ENCODE results near the gene PPP1R3D. TPM values are rescaled to one million over a fixed set of nuclear protein-coding genes. Genes with fewer than 3 reads are reported as not detected.

The PPP1R3D gene
- total and polyA plus RNA-seq, 2 of the 13 experiments (the other 11 are each of a cell fraction or from before 2014, with no cell fraction given), result 1.2 to 3.7 TPM

- no peak for TF ChIP-seq GMEB1 (CRISPR knock-in tag; IDR thresholded peaks at IDR 0.05; ENCODE audit: borderline replicate concordance)
- no peak for TF ChIP-seq BCL6 (CRISPR knock-in tag; IDR thresholded peaks at IDR 0.05)
- peak; percentile 56 for TF ChIP-seq ZFX (CRISPR knock-in tag; IDR thresholded peaks at IDR 0.05; ENCODE audit: low read depth)
- TF ChIP-seq EED (CRISPR knock-in tag; IDR thresholded peaks at IDR 0.05), result no peak
- no peak for TF ChIP-seq ZNF782 (CRISPR knock-in tag; IDR thresholded peaks at IDR 0.05; ENCODE audit: borderline replicate concordance)
- no peak for TF ChIP-seq ZNF646 (CRISPR knock-in tag; IDR thresholded peaks at IDR 0.05)
- no peak for TF ChIP-seq GFI1 (CRISPR knock-in tag; IDR thresholded peaks at IDR 0.05; ENCODE audit: borderline replicate concordance)
- no peak for TF ChIP-seq RFXANK (CRISPR knock-in tag; IDR thresholded peaks at IDR 0.05)
- no peak for TF ChIP-seq TEAD2 (CRISPR knock-in tag; IDR thresholded peaks at IDR 0.05)
- TF ChIP-seq ELF3 (CRISPR knock-in tag; IDR thresholded peaks at IDR 0.05), result no peak
- peak; percentile 79 for TF ChIP-seq KDM2A (CRISPR knock-in tag; IDR thresholded peaks at IDR 0.05; ENCODE audit: borderline replicate concordance, low read depth)
- no peak for TF ChIP-seq SATB2 (CRISPR knock-in tag; IDR thresholded peaks at IDR 0.05)
- TF ChIP-seq STAT5B (CRISPR knock-in tag; IDR thresholded peaks at IDR 0.05), result no peak
- no peak for TF ChIP-seq ZNF567 (CRISPR knock-in tag; IDR thresholded peaks at IDR 0.05; ENCODE audit: borderline replicate concordance)
- TF ChIP-seq ZNF891 (CRISPR knock-in tag; IDR thresholded peaks at IDR 0.05), result peak; percentile 73; the same call in 1 of the 2 replicates
- TF ChIP-seq PLRG1 (conservative IDR thresholded peaks at IDR 0.05), result no peak
- TF ChIP-seq ZNF337 (CRISPR knock-in tag; IDR thresholded peaks at IDR 0.05; ENCODE audit: borderline replicate concordance, low read depth), result no peak
- peak; percentile 84; the same call in 1 of the 2 replicates for TF ChIP-seq ZBED4 (CRISPR knock-in tag; IDR thresholded peaks at IDR 0.05; ENCODE audit: borderline replicate concordance)
- no peak for TF ChIP-seq ZNF629 (CRISPR knock-in tag; conservative IDR thresholded peaks at IDR 0.05)
Measured at GRCh38 chr20:59933849-59934585, 6.1 kb downstream of the PPP1R3D start (continued).

Measured in HepG2 (cell line).